AG09319 (cell line): ENCODE data around the gene MYOG.

Source experiments
- DNase-seq: peaks from one replicate; pipeline ENCODE4 v3.0.0-alpha.2; 2010; ENCODE audit warnings: low read depth; ENCODE audit errors: extremely low read depth
- TF ChIP-seq, protein P1 (sequence below): IDR thresholded peaks from 2 replicates; pipeline ENCODE4 v1.5.1; 2011; ENCODE audit warnings: low read depth, mild to moderate bottlenecking, inconsistent platforms, low read length, moderate library complexity

Gene MYOG

DNA sequence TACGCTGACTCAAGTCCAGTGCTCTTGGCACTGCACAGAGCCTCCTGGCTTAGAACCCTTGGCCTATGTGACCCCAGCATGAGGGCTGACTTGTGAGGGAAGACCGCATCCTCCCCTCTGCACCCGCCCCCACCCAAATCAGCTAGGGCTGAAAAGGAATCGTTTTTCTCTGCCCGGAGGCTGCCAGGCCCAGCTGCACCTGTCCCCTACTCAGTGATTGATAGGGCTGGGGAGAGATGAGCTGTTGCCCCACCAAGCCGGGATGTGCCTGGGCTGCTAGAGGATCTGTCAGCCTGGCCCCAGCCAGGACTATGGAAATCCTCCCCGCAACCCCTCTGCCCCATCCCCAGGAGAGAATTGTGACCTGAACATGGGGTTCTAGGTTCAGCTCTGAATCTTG, 20.6 kb downstream of the MYOG start:
- TF ChIP-seq, protein P1, sequence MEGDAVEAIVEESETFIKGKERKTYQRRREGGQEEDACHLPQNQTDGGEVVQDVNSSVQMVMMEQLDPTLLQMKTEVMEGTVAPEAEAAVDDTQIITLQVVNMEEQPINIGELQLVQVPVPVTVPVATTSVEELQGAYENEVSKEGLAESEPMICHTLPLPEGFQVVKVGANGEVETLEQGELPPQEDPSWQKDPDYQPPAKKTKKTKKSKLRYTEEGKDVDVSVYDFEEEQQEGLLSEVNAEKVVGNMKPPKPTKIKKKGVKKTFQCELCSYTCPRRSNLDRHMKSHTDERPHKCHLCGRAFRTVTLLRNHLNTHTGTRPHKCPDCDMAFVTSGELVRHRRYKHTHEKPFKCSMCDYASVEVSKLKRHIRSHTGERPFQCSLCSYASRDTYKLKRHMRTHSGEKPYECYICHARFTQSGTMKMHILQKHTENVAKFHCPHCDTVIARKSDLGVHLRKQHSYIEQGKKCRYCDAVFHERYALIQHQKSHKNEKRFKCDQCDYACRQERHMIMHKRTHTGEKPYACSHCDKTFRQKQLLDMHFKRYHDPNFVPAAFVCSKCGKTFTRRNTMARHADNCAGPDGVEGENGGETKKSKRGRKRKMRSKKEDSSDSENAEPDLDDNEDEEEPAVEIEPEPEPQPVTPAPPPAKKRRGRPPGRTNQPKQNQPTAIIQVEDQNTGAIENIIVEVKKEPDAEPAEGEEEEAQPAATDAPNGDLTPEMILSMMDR, result no peak
- no peak for DNase-seq

GRCh38 chr1:203063287-203063686, 22.5 kb downstream of the MYOG start:
- no peak for DNase-seq

DNA sequence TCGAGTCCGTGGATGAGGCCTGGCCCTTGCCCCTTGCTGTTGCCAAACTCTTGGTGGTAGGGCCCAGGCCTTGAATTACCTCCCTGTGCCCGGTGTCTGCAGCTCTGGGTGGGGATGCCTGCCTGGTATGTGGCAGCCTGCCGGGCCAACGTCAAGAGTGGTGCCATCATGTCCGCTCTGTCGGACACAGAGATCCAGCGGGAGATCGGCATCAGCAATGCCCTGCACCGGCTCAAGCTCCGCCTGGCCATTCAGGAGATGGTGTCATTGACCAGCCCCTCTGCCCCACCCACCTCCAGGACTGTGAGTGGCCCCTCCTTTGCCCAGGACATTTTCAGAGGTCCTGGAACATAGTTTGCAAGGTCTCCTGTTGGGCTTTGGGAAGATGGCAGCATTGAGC, 25.7 kb downstream of the MYOG start:
- DNase-seq, result no peak
- TF ChIP-seq, protein P1, result no peak

More at GRCh38 chr1:203063287-203063686, 22.5 kb downstream of the MYOG start:
- TF ChIP-seq, protein P1, result no peak

- no peak for DNase-seq
- TF ChIP-seq, protein P1, result no peak
Observed at GRCh38 chr1:203059485-203059884, 26.3 kb downstream of the MYOG start.

GRCh38 chr1:203058676-203058935, 27.2 kb downstream of the MYOG start:
- TF ChIP-seq, protein P1, result no peak
- no peak for DNase-seq

- peak; percentile 76 for DNase-seq
- TF ChIP-seq, protein P1, result no peak
Observed at GRCh38 chr1:203057911-203058675, 27.7 kb downstream of the MYOG start.

- TF ChIP-seq, protein P1, result no peak
- no peak for DNase-seq
Observed at GRCh38 chr1:203056516-203056915, 29.3 kb downstream of the MYOG start.
